K562 (cell line): Measurements from ENCODE around the gene REM1. TPM values are rescaled to one million over a fixed set of nuclear protein-coding genes. Genes with fewer than 3 reads are reported as not detected.

Experiments
- ASH1L ChIP-seq: fragments of 450-650 bp; IDR thresholded peaks from 2 replicates; pipeline ENCODE4 v1.6.1; 2018; ENCODE audit warnings: borderline replicate concordance, mild to moderate bottlenecking, low read depth; ENCODE audit not compliant: partially characterized antibody
- CBX3 ChIP-seq, 2 experiments: IDR thresholded peaks; 1 replicate in 1 of 2; 2 replicates in 1 of 2; pipeline ENCODE4 v1.6.1; 2012; ENCODE audit warnings: inconsistent platforms in 2 of 2, low read length in 2 of 2, borderline replicate concordance in 1 of 2, control low read depth in 1 of 2
- CCNT2 ChIP-seq: IDR thresholded peaks from 2 replicates; pipeline ENCODE4 v1.6.1; 2011; ENCODE audit warnings: borderline replicate concordance, low read depth, mild to moderate bottlenecking, moderate library complexity, mixed read lengths, low read length; ENCODE audit not compliant: insufficient read length; ENCODE audit errors: extremely low read depth
- ELF1 ChIP-seq: fragments of 200-800 bp; sonication (Bioruptor generic); IDR thresholded peaks from 2 replicates; pipeline ENCODE4 v1.6.1; 2016; ENCODE audit warnings: missing genetic modification characterization, missing compliant biosample characterization
- GATA2 ChIP-seq: sonication (generic); formaldehyde crosslinking; IDR thresholded peaks from 2 replicates; pipeline ENCODE4 v1.4.0; 2020; ENCODE audit warnings: mild to moderate bottlenecking, missing genetic modification reagents
- HDAC3 ChIP-seq: fragments of 450-650 bp; IDR thresholded peaks from 2 replicates; pipeline ENCODE4 v1.6.1; 2018; ENCODE audit warnings: borderline replicate concordance, mild to moderate bottlenecking, moderate library complexity; ENCODE audit not compliant: partially characterized antibody
- HEY1 ChIP-seq: fragments of 250-450 bp; sonication (Bioruptor Pico); IDR thresholded peaks from 2 replicates; pipeline ENCODE4 v1.5.0; 2020; ENCODE audit warnings: mild to moderate bottlenecking, moderate library complexity, borderline replicate concordance
- KHSRP ChIP-seq: fragments of 450-650 bp; IDR thresholded peaks from 2 replicates; pipeline ENCODE4 v1.6.1; 2017
- MTF1 ChIP-seq: fragments of 250-450 bp; sonication (Bioruptor Pico); IDR thresholded peaks from 2 replicates; pipeline ENCODE4 v1.9.0; 2021; ENCODE audit warnings: moderate library complexity, mild to moderate bottlenecking, inconsistent platforms, borderline replicate concordance
- NR2F6 ChIP-seq: fragments of 450-650 bp; formaldehyde crosslinking; IDR thresholded peaks from 2 replicates; pipeline ENCODE4 v1.4.0; 2020; ENCODE audit warnings: mild to moderate bottlenecking
- PHF21A ChIP-seq: fragments of 450-650 bp; IDR thresholded peaks from 2 replicates; pipeline ENCODE4 v1.6.1; 2017; ENCODE audit warnings: low read depth, borderline replicate concordance
- POLR2A ChIP-seq: fragments of 450-650 bp; conservative IDR thresholded peaks from 2 replicates; pipeline ENCODE4 v1.6.1; 2016
- SIX5 ChIP-seq, 2 experiments: IDR thresholded peaks; 2 replicates each; pipeline ENCODE4 v1.6.1; 2011; ENCODE audit warnings: low read length in 2 of 2, borderline replicate concordance in 1 of 2, low read depth in 1 of 2, mild to moderate bottlenecking in 1 of 2, moderate library complexity in 1 of 2; ENCODE audit not compliant: insufficient read depth in 1 of 2
- SMARCA4 ChIP-seq: fragments of 450-650 bp; IDR thresholded peaks from 2 replicates; pipeline ENCODE4 v1.6.1; 2016
- SP2 ChIP-seq: IDR thresholded peaks from 2 replicates; pipeline ENCODE4 v1.6.1; 2011; ENCODE audit warnings: mild to moderate bottlenecking, low read depth, low read length, moderate library complexity; ENCODE audit not compliant: poor library complexity, severe bottlenecking; ENCODE audit errors: extremely low read depth
- SRF ChIP-seq, 2 experiments: fragments of 250-450, 450-650 bp in 1 of 2; sonication (Bioruptor Pico) in 1 of 2; sonication (generic) in 1 of 2; formaldehyde crosslinking; IDR thresholded peaks; 2 replicates each; pipeline versions ENCODE4 v1.5.0 to v1.5.1; 2020 to 2022; ENCODE audit warnings: mild to moderate bottlenecking in 1 of 2, missing genetic modification reagents in 1 of 2
- TRIM28 ChIP-seq: fragments of 450-650 bp; IDR thresholded peaks from 2 replicates; pipeline ENCODE4 v1.6.1; 2017
- U2AF1 ChIP-seq: fragments of 200-400 bp; formaldehyde crosslinking; optimal IDR thresholded peaks from 2 replicates; pipeline ENCODE3; 2017; ENCODE audit warnings: mild to moderate bottlenecking, low read depth, low read length, moderate library complexity
- ZBED1 ChIP-seq: IDR thresholded peaks from 2 replicates; pipeline ENCODE4 v1.6.1; 2014
- ZKSCAN1 ChIP-seq: fragments of 150-350 bp; IDR thresholded peaks from 2 replicates; pipeline ENCODE4 v1.6.1; 2016; ENCODE audit warnings: low read depth, low read length
- ZNF431 ChIP-seq: sonication (generic); formaldehyde crosslinking; IDR thresholded peaks from 2 replicates; pipeline ENCODE4 v1.8.0; 2022; ENCODE audit warnings: mild to moderate bottlenecking, missing genetic modification reagents
- ZNF583 ChIP-seq: fragments of 250-450 bp; sonication (Bioruptor Pico); IDR thresholded peaks from 2 replicates; pipeline ENCODE4 v1.4.0; 2020
- polyA plus RNA-seq, 8 experiments: library from polyadenylated mRNA; depleted of rRNA in 4 of 8; stranded (reverse) in 5 of 8; unstranded in 3 of 8; fragments of >200 nt; fragmentation: Nextera tagmentation in 2 of 8; fragmentation: Illumina TruSeq in 1 of 8; extraction: Ambion mirVana in 2 of 8; extraction: Trizol in 1 of 8; gene quantifications; 2 replicates each; pipeline versions ENCODE4 v1.2.1 to v1.2.3, GENCODE V29; 2011 to 2014; ENCODE audit warnings: inconsistent platforms in 1 of 8, missing spikeins in 1 of 8
- total RNA-seq, 7 experiments: library from RNA; depleted of rRNA in 6 of 7; stranded (reverse); fragments of >200 nt in 6 of 7; fragmentation: Illumina TruSeq in 2 of 7; extraction: Trizol in 2 of 7; gene quantifications; 2 replicates each; pipeline versions ENCODE4 v1.2.1 to v1.2.3, GENCODE V29; 2011 to 2021; ENCODE audit warnings: low replicate concordance in 1 of 7
- TF ChIP-seq, protein P1 (sequence below), 2 experiments: fragments of 200-800 bp in 1 of 2; sonication (Bioruptor generic) in 1 of 2; sonication (generic) in 1 of 2; formaldehyde crosslinking in 1 of 2; IDR thresholded peaks in 1 of 2; conservative IDR thresholded peaks in 1 of 2; 2 replicates each; pipeline versions ENCODE4 v1.5.0 to v1.6.1; 2016 to 2020; ENCODE audit warnings: missing compliant biosample characterization in 1 of 2, missing genetic modification characterization in 1 of 2, missing genetic modification reagents in 1 of 2

REM1 gene
- total and polyA plus RNA-seq, 9 of the 15 experiments (the other 6 are each of a cell fraction or from before 2014, with no cell fraction given), result not detected

DNA sequence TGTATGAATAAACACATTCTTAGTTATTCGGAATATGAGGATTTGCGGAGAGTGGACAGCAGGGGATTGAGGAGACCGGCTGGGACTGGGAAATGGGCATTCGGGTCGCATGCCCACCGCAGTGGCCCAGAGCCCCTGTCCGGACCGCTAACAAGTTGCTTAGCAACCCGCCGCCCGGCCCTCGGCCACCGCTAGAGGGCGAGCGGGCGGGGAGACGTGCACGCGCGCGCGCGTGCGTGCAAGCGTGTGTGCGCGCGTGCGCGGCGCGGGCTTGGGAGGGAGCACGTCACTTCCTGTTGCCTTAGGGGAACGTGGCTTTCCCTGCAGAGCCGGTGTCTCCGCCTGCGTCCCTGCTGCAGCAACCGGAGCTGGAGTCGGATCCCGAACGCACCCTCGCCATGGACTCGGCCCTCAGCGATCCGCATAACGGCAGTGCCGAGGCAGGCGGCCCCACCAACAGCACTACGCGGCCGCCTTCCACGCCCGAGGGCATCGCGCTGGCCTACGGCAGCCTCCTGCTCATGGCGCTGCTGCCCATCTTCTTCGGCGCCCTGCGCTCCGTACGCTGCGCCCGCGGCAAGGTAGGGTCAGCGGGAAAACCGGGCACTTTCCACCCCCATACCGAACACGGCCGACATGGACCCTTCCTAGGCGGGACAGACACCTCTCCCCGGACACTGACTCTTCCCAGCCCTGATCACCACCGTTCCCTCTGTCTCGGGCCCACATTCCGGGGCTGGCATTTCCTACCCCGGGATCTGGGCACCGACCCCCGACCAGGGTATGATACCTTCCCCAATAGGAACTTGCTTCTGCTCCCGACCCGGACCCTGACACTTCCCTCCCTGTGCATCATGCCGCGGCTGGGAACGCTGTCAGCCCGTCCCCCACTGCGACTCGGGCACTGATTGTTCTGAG lies 39.3 kb downstream of the REM1 start, which contains the start of gene HM13 (continued):
- TF ChIP-seq SIX5 (IDR thresholded peaks at IDR 0.05; ENCODE audit: borderline replicate concordance in 1 of 2, insufficient read depth in 1 of 2, low read depth in 1 of 2, low read length in 2 of 2) (0 out of 4 replicates have a peak, but pooled peaks of 1 of the 2 experiments have one; percentile 7), CCNT2 (peak; percentile 92), TRIM28 (no peak; the same call in 1 of the 2 replicates), KHSRP (no peak), HDAC3 (no peak), POLR2A (peak; percentile 90), ZNF583 (CRISPR knock-in tag) (peak; percentile 92), ZKSCAN1 (peak; percentile 64; the same call in 1 of the 2 replicates), ZNF431 (CRISPR knock-in tag) (peak; percentile 9; the same call in 1 of the 2 replicates), MTF1 (CRISPR knock-in tag) (no peak), ZBED1 (no peak), NR2F6 (CRISPR knock-in tag) (no peak), PHF21A (no peak), SP2 (no peak), ASH1L (peak; percentile 51), GATA2 (CRISPR knock-in tag) (no peak), CBX3 (IDR thresholded peaks at IDR 0.05; ENCODE audit: borderline replicate concordance in 1 of 2, low read length in 2 of 2) (no peak), ELF1 (tag) (peak; percentile 70), HEY1 (no peak), SMARCA4 (no peak), SRF (CRISPR knock-in tag; IDR thresholded peaks at IDR 0.05) (0 out of 4 replicates have a peak, but pooled peaks of 1 of the 2 experiments have one; percentile 34), U2AF1 (peak; percentile 50)
- TF ChIP-seq, protein P1, sequence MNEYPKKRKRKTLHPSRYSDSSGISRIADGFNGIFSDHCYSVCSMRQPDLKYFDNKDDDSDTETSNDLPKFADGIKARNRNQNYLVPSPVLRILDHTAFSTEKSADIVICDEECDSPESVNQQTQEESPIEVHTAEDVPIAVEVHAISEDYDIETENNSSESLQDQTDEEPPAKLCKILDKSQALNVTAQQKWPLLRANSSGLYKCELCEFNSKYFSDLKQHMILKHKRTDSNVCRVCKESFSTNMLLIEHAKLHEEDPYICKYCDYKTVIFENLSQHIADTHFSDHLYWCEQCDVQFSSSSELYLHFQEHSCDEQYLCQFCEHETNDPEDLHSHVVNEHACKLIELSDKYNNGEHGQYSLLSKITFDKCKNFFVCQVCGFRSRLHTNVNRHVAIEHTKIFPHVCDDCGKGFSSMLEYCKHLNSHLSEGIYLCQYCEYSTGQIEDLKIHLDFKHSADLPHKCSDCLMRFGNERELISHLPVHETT (CRISPR knock-in tag; conservative IDR thresholded peaks at IDR 0.05 in 1 of 2, IDR thresholded peaks at IDR 0.05 in 1 of 2), result peak in 1 of 2 experiments; percentile 91; a peak in 2 of 4 replicates
